ENCODE results near the gene IKBKE.

GRCh38 chr1:206477581-206478380, 7.5 kb downstream of the IKBKE start:
- TF ChIP-seq CTCF (IDR thresholded peaks at IDR 0.05; ENCODE audit: poor library complexity, severe bottlenecking) (no peak), REST (IDR thresholded peaks at IDR 0.05; ENCODE audit: borderline replicate concordance) (no peak)
